GM21515 (cell line): ENCODE measurements around the gene HAUS7.

ENCODE experiments used
- ATAC-seq: cut with Tn5 transposase; IDR thresholded peaks from one replicate; pipeline ENCODE4 v1.9.1; 2021; ENCODE audit not compliant: unreplicated experiment

HAUS7 gene

GRCh38 chrX:153457136-153457825 is 13.1 kb downstream of the HAUS7 start:
- ATAC-seq = no peak

GRCh38 chrX:153456704-153457103 is 13.7 kb downstream of the HAUS7 start:
- ATAC-seq = no peak

GRCh38 chrX:153456161-153456560 is 14.2 kb downstream of the HAUS7 start:
- ATAC-seq = no peak

GRCh38 chrX:153455571-153455970 is 14.8 kb downstream of the HAUS7 start:
- ATAC-seq = no peak

- no peak for ATAC-seq
Observed at GRCh38 chrX:153454901-153455550, 15.3 kb downstream of the HAUS7 start.

GRCh38 chrX:153450949-153451277 is 19.5 kb downstream of the HAUS7 start:
- ATAC-seq = no peak

- ATAC-seq = no peak
Observed at GRCh38 chrX:153450114-153450948, 20.0 kb downstream of the HAUS7 start.

GRCh38 chrX:153449368-153450113 is 20.8 kb downstream of the HAUS7 start:
- ATAC-seq = no peak

GRCh38 chrX:153448556-153449367 is 21.6 kb downstream of the HAUS7 start:
- no peak for ATAC-seq

GRCh38 chrX:153447581-153447960 is 22.8 kb downstream of the HAUS7 start:
- ATAC-seq = no peak

GRCh38 chrX:153446950-153447580 is 23.3 kb downstream of the HAUS7 start:
- ATAC-seq = no peak

- no peak for ATAC-seq
Observed at GRCh38 chrX:153446636-153446936, 23.8 kb downstream of the HAUS7 start.

- ATAC-seq = no peak
Observed at GRCh38 chrX:153445856-153446635, 24.3 kb downstream of the HAUS7 start, which contains the start of gene TREX2. Gene TREX2 (minus strand): TSS chrX:153446056. CDS start chrX:153445430, 626 bp downstream.

GRCh38 chrX:153445106-153445855 is 25.1 kb downstream of the HAUS7 start:
- no peak for ATAC-seq

GRCh38 chrX:153444333-153445011 is 25.9 kb downstream of the HAUS7 start:
- ATAC-seq = no peak

- no peak for ATAC-seq
Observed at GRCh38 chrX:153443476-153444332, 26.7 kb downstream of the HAUS7 start.

GRCh38 chrX:153442463-153442862 is 27.9 kb downstream of the HAUS7 start:
- ATAC-seq = no peak
